ENCODE results near the gene WWOX.

Gene WWOX

DNA sequence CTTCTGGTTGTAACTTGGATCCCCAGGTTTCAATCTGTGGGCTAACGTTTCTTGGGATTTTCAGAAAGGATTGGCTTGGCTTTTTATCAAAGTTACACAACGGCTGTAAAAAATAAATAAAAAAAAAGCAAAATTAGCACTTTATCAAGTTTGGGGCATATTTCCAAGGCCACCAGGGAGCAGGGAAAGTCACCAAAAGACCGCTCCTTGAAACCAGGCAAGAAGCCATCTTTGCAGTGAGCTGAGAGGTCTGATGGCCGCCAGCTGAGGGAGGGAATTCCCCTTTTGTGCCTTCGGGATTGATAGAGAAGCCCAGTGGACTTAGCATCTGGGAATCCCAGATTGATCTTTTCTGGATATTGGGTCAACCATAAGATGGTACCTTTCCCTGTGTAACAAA, 192.2 kb downstream of the WWOX start:
- TF ChIP-seq, protein P1, sequence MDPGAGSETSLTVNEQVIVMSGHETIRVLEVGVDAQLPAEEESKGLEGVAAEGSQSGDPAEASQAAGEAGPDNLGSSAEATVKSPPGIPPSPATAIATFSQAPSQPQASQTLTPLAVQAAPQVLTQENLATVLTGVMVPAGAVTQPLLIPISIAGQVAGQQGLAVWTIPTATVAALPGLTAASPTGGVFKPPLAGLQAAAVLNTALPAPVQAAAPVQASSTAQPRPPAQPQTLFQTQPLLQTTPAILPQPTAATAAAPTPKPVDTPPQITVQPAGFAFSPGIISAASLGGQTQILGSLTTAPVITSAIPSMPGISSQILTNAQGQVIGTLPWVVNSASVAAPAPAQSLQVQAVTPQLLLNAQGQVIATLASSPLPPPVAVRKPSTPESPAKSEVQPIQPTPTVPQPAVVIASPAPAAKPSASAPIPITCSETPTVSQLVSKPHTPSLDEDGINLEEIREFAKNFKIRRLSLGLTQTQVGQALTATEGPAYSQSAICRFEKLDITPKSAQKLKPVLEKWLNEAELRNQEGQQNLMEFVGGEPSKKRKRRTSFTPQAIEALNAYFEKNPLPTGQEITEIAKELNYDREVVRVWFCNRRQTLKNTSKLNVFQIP (CRISPR knock-in tag; IDR thresholded peaks at IDR 0.05; ENCODE audit: borderline replicate concordance, low read depth), result no peak
- TF ChIP-seq CSDC2 (CRISPR knock-in tag; IDR thresholded peaks at IDR 0.05), result no peak
- TF ChIP-seq ZNF565 (CRISPR knock-in tag; conservative IDR thresholded peaks at IDR 0.05; ENCODE audit: low read depth), result no peak
- TF ChIP-seq ZFP30 (CRISPR knock-in tag; IDR thresholded peaks at IDR 0.05), result no peak
- ATAC-seq, result no peak

DNA sequence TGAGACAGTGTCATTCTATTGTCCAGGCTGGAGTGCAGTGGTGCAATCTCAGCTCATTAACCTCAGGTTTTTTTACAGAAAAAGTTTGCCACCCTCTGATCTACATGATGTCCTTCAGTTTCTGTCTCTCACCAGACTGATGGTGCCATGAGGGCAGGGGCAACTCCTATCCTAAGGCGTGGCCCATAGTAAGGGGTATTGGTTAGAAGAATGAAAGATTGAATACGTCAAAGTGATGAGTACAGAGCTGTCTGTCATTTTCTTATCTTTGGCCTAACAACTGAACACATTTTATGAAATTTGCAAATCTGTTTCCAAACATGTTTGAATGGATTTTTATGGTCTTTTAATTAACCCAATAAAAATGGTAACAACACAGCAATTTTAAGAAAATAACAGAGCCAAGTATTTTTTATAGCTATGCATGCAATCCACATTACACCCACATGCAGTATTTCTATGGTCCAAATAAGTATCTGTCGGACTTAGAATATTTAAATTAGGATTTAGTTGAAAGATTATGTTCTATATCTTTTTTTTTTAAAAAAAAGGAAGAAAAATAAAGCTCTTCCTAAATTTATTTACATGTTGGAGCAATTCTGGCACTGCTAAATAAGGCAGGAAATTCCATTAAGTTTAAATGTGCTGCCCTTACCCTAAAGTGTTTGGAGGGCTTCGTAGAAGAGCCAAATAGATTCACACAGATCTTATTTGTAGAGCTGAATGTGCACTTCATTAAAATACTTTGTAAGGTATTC, 192.8 kb downstream of the WWOX start:
- TF ChIP-seq TOX (CRISPR knock-in tag; IDR thresholded peaks at IDR 0.05; ENCODE audit: borderline replicate concordance) (no peak), RARB (CRISPR knock-in tag; IDR thresholded peaks at IDR 0.05) (no peak), SNAI2 (CRISPR knock-in tag; IDR thresholded peaks at IDR 0.05) (no peak), BACH2 (CRISPR knock-in tag; IDR thresholded peaks at IDR 0.05; ENCODE audit: borderline replicate concordance) (no peak), OSR1 (CRISPR knock-in tag; IDR thresholded peaks at IDR 0.05) (no peak), PPARA (CRISPR knock-in tag; IDR thresholded peaks at IDR 0.05; ENCODE audit: borderline replicate concordance) (no peak)
- no peak for ATAC-seq

DNA sequence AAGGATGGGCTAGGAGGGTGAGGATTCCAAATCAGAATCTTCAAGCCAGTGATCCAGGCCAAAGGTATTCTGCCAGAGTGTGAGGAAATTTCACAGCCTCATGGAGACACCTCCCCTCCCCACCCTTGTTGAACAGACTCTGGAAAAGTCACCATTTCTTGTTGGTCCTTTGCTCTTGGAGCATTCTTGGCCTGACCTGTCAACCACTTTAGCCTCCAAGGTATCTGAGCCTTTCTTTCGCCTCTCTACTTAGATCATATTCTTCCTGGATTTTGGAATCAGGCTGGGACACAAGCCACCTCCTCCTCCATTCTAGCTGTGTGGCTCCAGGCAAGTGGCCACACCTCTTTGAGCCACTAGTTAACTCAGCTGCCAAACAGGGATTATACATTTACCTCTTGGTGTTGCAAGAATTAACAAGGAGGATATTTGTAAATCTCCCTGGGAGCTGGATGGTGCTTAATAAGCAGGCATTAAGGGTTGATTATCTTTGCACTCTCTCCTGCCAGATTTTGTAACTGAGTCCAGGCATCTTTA, 193.5 kb downstream of the WWOX start:
- TF ChIP-seq ZNF70 (CRISPR knock-in tag; IDR thresholded peaks at IDR 0.05) (no peak), ZNF565 (CRISPR knock-in tag; conservative IDR thresholded peaks at IDR 0.05; ENCODE audit: low read depth) (no peak), OSR1 (CRISPR knock-in tag; IDR thresholded peaks at IDR 0.05) (no peak), RARB (CRISPR knock-in tag; IDR thresholded peaks at IDR 0.05) (no peak), PPARA (CRISPR knock-in tag; IDR thresholded peaks at IDR 0.05; ENCODE audit: borderline replicate concordance) (no peak), ARNTL (CRISPR knock-in tag; IDR thresholded peaks at IDR 0.05; ENCODE audit: borderline replicate concordance, low read depth) (no peak), ZNF8 (CRISPR knock-in tag; IDR thresholded peaks at IDR 0.05) (no peak), ZFP30 (CRISPR knock-in tag; IDR thresholded peaks at IDR 0.05) (no peak), BACH2 (CRISPR knock-in tag; IDR thresholded peaks at IDR 0.05; ENCODE audit: borderline replicate concordance) (no peak), ZFP3 (CRISPR knock-in tag; IDR thresholded peaks at IDR 0.05) (no peak), ISL1 (CRISPR knock-in tag; IDR thresholded peaks at IDR 0.05) (no peak)
- TF ChIP-seq, protein P2, sequence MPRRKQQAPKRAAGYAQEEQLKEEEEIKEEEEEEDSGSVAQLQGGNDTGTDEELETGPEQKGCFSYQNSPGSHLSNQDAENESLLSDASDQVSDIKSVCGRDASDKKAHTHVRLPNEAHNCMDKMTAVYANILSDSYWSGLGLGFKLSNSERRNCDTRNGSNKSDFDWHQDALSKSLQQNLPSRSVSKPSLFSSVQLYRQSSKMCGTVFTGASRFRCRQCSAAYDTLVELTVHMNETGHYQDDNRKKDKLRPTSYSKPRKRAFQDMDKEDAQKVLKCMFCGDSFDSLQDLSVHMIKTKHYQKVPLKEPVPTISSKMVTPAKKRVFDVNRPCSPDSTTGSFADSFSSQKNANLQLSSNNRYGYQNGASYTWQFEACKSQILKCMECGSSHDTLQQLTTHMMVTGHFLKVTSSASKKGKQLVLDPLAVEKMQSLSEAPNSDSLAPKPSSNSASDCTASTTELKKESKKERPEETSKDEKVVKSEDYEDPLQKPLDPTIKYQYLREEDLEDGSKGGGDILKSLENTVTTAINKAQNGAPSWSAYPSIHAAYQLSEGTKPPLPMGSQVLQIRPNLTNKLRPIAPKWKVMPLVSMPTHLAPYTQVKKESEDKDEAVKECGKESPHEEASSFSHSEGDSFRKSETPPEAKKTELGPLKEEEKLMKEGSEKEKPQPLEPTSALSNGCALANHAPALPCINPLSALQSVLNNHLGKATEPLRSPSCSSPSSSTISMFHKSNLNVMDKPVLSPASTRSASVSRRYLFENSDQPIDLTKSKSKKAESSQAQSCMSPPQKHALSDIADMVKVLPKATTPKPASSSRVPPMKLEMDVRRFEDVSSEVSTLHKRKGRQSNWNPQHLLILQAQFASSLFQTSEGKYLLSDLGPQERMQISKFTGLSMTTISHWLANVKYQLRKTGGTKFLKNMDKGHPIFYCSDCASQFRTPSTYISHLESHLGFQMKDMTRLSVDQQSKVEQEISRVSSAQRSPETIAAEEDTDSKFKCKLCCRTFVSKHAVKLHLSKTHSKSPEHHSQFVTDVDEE (CRISPR knock-in tag; IDR thresholded peaks at IDR 0.05), result no peak
- TF ChIP-seq, protein P3, sequence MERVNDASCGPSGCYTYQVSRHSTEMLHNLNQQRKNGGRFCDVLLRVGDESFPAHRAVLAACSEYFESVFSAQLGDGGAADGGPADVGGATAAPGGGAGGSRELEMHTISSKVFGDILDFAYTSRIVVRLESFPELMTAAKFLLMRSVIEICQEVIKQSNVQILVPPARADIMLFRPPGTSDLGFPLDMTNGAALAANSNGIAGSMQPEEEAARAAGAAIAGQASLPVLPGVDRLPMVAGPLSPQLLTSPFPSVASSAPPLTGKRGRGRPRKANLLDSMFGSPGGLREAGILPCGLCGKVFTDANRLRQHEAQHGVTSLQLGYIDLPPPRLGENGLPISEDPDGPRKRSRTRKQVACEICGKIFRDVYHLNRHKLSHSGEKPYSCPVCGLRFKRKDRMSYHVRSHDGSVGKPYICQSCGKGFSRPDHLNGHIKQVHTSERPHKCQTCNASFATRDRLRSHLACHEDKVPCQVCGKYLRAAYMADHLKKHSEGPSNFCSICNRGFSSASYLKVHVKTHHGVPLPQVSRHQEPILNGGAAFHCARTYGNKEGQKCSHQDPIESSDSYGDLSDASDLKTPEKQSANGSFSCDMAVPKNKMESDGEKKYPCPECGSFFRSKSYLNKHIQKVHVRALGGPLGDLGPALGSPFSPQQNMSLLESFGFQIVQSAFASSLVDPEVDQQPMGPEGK (CRISPR knock-in tag; IDR thresholded peaks at IDR 0.05; ENCODE audit: borderline replicate concordance), result no peak
- TF ChIP-seq, protein P4, sequence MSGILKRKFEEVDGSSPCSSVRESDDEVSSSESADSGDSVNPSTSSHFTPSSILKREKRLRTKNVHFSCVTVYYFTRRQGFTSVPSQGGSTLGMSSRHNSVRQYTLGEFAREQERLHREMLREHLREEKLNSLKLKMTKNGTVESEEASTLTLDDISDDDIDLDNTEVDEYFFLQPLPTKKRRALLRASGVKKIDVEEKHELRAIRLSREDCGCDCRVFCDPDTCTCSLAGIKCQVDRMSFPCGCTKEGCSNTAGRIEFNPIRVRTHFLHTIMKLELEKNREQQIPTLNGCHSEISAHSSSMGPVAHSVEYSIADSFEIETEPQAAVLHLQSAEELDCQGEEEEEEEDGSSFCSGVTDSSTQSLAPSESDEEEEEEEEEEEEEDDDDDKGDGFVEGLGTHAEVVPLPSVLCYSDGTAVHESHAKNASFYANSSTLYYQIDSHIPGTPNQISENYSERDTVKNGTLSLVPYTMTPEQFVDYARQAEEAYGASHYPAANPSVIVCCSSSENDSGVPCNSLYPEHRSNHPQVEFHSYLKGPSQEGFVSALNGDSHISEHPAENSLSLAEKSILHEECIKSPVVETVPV (CRISPR knock-in tag; IDR thresholded peaks at IDR 0.05), result no peak
- TF ChIP-seq, protein P1 (CRISPR knock-in tag; IDR thresholded peaks at IDR 0.05; ENCODE audit: borderline replicate concordance, low read depth), result no peak
- ATAC-seq, result no peak

Measured in SK-N-SH treated with all-trans-retinoic acid at 6 μM for 48 hours (cell line).